ENCODE measurements around the gene DDX10.

DNA sequence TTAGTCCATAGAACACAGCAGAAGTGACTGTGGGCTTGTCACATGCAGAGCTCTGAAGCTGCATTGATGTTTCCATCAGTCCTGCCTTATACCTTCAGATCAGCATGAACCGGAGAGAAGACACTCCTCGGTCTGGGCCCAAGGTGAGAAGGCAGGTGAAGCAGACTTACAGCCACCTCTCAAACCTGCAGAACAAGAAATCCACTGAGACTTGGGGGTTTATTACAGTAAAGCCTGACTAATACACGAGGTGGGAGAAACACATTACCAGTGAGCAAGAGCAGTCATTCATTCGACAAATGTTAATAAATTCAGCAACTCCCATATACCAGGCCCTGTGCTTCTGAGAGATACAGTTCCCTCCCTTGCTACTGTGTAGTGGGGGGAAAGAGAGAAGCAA, 279.0 kb downstream of the DDX10 start:
- TF ChIP-seq, protein P1, sequence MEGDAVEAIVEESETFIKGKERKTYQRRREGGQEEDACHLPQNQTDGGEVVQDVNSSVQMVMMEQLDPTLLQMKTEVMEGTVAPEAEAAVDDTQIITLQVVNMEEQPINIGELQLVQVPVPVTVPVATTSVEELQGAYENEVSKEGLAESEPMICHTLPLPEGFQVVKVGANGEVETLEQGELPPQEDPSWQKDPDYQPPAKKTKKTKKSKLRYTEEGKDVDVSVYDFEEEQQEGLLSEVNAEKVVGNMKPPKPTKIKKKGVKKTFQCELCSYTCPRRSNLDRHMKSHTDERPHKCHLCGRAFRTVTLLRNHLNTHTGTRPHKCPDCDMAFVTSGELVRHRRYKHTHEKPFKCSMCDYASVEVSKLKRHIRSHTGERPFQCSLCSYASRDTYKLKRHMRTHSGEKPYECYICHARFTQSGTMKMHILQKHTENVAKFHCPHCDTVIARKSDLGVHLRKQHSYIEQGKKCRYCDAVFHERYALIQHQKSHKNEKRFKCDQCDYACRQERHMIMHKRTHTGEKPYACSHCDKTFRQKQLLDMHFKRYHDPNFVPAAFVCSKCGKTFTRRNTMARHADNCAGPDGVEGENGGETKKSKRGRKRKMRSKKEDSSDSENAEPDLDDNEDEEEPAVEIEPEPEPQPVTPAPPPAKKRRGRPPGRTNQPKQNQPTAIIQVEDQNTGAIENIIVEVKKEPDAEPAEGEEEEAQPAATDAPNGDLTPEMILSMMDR (conservative IDR thresholded peaks at IDR 0.05; ENCODE audit: low read depth in 2 of 2), result no peak
- TF ChIP-seq CREB1 (CRISPR knock-in tag; IDR thresholded peaks at IDR 0.05; ENCODE audit: low read depth) (no peak), JUNB (IDR thresholded peaks at IDR 0.05; ENCODE audit: unreplicated experiment) (no peak), EZH2phosphoT487 (IDR thresholded peaks at IDR 0.05; ENCODE audit: unreplicated experiment) (no peak), POLR2AphosphoS5 (IDR thresholded peaks at IDR 0.05; ENCODE audit: low read depth) (no peak), EZH2 (IDR thresholded peaks at IDR 0.05; ENCODE audit: low read depth, unreplicated experiment) (no peak), ZNF331 (CRISPR knock-in tag; IDR thresholded peaks at IDR 0.05; ENCODE audit: low read depth) (no peak), NANOG (IDR thresholded peaks at IDR 0.05; ENCODE audit: borderline replicate concordance) (no peak), ZNF114 (CRISPR knock-in tag; IDR thresholded peaks at IDR 0.05) (no peak), ETS1 (IDR thresholded peaks at IDR 0.05) (no peak), STAT1 (IDR thresholded peaks at IDR 0.05; ENCODE audit: unreplicated experiment) (no peak)
- TF ChIP-seq, protein P2, sequence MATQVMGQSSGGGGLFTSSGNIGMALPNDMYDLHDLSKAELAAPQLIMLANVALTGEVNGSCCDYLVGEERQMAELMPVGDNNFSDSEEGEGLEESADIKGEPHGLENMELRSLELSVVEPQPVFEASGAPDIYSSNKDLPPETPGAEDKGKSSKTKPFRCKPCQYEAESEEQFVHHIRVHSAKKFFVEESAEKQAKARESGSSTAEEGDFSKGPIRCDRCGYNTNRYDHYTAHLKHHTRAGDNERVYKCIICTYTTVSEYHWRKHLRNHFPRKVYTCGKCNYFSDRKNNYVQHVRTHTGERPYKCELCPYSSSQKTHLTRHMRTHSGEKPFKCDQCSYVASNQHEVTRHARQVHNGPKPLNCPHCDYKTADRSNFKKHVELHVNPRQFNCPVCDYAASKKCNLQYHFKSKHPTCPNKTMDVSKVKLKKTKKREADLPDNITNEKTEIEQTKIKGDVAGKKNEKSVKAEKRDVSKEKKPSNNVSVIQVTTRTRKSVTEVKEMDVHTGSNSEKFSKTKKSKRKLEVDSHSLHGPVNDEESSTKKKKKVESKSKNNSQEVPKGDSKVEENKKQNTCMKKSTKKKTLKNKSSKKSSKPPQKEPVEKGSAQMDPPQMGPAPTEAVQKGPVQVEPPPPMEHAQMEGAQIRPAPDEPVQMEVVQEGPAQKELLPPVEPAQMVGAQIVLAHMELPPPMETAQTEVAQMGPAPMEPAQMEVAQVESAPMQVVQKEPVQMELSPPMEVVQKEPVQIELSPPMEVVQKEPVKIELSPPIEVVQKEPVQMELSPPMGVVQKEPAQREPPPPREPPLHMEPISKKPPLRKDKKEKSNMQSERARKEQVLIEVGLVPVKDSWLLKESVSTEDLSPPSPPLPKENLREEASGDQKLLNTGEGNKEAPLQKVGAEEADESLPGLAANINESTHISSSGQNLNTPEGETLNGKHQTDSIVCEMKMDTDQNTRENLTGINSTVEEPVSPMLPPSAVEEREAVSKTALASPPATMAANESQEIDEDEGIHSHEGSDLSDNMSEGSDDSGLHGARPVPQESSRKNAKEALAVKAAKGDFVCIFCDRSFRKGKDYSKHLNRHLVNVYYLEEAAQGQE (IDR thresholded peaks at IDR 0.05; ENCODE audit: unreplicated experiment), result no peak
- TF ChIP-seq, protein P3, sequence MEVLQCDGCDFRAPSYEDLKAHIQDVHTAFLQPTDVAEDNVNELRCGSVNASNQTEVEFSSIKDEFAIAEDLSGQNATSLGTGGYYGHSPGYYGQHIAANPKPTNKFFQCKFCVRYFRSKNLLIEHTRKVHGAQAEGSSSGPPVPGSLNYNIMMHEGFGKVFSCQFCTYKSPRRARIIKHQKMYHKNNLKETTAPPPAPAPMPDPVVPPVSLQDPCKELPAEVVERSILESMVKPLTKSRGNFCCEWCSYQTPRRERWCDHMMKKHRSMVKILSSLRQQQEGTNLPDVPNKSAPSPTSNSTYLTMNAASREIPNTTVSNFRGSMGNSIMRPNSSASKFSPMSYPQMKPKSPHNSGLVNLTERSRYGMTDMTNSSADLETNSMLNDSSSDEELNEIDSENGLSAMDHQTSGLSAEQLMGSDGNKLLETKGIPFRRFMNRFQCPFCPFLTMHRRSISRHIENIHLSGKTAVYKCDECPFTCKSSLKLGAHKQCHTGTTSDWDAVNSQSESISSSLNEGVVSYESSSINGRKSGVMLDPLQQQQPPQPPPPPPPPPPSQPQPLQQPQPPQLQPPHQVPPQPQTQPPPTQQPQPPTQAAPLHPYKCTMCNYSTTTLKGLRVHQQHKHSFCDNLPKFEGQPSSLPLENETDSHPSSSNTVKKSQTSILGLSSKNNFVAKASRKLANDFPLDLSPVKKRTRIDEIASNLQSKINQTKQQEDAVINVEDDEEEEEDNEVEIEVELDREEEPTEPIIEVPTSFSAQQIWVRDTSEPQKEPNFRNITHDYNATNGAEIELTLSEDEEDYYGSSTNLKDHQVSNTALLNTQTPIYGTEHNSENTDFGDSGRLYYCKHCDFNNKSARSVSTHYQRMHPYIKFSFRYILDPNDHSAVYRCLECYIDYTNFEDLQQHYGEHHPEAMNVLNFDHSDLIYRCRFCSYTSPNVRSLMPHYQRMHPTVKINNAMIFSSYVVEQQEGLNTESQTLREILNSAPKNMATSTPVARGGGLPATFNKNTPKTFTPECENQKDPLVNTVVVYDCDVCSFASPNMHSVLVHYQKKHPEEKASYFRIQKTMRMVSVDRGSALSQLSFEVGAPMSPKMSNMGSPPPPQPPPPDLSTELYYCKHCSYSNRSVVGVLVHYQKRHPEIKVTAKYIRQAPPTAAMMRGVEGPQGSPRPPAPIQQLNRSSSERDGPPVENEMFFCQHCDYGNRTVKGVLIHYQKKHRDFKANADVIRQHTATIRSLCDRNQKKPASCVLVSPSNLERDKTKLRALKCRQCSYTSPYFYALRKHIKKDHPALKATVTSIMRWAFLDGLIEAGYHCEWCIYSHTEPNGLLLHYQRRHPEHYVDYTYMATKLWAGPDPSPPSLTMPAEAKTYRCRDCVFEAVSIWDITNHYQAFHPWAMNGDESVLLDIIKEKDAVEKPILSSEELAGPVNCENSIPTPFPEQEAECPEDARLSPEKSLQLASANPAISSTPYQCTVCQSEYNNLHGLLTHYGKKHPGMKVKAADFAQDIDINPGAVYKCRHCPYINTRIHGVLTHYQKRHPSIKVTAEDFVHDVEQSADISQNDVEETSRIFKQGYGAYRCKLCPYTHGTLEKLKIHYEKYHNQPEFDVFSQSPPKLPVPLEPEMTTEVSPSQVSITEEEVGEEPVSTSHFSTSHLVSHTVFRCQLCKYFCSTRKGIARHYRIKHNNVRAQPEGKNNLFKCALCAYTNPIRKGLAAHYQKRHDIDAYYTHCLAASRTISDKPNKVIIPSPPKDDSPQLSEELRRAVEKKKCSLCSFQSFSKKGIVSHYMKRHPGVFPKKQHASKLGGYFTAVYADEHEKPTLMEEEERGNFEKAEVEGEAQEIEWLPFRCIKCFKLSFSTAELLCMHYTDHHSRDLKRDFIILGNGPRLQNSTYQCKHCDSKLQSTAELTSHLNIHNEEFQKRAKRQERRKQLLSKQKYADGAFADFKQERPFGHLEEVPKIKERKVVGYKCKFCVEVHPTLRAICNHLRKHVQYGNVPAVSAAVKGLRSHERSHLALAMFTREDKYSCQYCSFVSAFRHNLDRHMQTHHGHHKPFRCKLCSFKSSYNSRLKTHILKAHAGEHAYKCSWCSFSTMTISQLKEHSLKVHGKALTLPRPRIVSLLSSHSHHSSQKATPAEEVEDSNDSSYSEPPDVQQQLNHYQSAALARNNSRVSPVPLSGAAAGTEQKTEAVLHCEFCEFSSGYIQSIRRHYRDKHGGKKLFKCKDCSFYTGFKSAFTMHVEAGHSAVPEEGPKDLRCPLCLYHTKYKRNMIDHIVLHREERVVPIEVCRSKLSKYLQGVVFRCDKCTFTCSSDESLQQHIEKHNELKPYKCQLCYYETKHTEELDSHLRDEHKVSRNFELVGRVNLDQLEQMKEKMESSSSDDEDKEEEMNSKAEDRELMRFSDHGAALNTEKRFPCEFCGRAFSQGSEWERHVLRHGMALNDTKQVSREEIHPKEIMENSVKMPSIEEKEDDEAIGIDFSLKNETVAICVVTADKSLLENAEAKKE (CRISPR knock-in tag; IDR thresholded peaks at IDR 0.05), result no peak
